ENCODE results near the gene SPDYA. TPM values are rescaled to one million over a fixed set of nuclear protein-coding genes. Genes with fewer than 3 reads are reported as not detected.

SPDYA gene
- total RNA-seq, 1 experiment from 2014 or later = 0.86 TPM

- no peak for DNase-seq (ENCODE audit: low read depth)
These were observed 14.2 kb downstream of the SPDYA start for GRCh38 chr2:28824870-28825269.

DNA sequence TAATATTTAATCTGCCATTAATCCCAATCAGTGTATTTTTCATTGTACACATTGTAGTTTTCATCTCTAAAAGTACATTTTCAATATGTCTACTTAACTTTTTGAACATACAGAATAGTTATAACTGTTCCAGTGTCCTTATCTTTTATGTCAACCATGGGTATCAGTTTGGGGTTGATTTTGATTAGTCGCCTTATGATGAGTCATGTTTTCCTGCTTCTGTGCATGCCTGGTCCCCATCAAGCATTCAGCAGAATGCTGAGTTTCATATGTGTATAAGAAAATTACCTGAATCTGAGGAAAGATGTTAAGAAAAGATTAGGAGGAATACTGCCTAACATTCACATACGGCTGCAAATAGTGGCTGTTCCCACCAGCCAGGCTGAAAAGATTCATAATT lies 17.7 kb downstream of the SPDYA start:
- no peak for DNase-seq (ENCODE audit: low read depth)

- no peak for DNase-seq (ENCODE audit: low read depth)
These were observed 23.3 kb downstream of the SPDYA start for GRCh38 chr2:28833740-28834470.

- no peak for DNase-seq (ENCODE audit: low read depth)
These were observed 25.1 kb downstream of the SPDYA start for GRCh38 chr2:28835781-28836180.

DNA sequence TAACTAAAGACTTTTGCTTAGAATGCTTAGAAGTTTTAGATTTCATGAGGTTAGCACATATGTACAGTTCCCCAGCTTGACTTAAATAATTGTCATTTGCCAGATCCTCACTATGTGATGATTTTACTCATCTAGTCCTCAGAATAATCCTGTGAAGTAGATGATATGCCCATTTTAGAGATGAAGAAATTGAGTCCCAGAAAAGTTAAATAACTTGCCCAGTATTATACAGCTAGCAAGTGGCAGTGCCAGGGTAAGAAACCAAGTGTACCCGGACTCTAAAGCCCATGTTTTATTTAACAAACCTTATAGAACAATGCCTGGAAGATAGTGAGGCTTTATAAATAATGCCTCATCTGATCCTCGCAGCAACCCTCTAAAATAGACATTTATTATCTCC lies 28.3 kb downstream of the SPDYA start:
- DNase-seq (ENCODE audit: low read depth) = no peak

DNA sequence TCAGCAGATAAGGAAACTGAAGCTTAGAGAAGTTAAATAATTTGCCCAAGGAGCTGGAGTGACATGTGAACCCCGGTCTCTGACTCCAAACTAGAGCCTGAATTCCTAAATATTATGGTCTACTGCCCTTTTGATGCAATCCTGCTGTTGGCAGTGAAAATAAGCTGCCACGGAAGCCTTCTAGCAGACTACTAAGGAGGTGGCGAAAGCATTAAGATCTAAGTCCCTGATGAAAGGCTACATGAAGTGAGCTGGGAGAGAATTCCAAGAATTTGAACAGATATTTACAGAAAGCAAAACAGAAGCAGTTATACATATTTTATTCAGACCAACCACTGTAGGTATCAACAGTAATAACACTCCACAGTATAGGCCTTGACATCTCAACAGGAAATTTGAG lies 31.4 kb downstream of the SPDYA start:
- no peak for DNase-seq (ENCODE audit: low read depth)

- DNase-seq (ENCODE audit: low read depth) = no peak
These were observed 44.6 kb downstream of the SPDYA start for GRCh38 chr2:28855193-28855592.

GRCh38 chr2:28855977-28856376 lies 45.3 kb downstream of the SPDYA start:
- DNase-seq (ENCODE audit: low read depth) = no peak

DNA sequence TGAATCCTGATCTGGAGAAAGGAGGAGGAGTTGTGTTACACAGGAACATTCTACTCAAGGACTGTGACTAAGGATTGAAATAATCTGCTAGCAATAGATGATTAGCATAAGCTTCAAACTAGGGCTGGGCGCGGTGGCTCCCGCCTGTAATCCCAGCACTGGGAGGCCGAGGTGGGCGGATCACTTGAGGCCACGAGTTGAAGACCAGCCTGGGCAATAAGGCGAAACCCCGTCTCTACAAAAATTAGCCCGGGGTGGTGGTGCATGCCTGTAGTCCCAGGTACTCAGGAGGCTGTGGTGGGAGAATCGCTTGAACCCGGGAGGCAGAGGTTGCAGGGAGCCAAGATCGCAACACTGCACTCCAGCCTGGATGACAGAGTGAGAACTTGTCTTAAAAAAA lies 58.0 kb downstream of the SPDYA start:
- no peak for DNase-seq (ENCODE audit: low read depth)

GRCh38 chr2:28869494-28870145 lies 59.0 kb downstream of the SPDYA start:
- no peak for DNase-seq (ENCODE audit: low read depth)

DNA sequence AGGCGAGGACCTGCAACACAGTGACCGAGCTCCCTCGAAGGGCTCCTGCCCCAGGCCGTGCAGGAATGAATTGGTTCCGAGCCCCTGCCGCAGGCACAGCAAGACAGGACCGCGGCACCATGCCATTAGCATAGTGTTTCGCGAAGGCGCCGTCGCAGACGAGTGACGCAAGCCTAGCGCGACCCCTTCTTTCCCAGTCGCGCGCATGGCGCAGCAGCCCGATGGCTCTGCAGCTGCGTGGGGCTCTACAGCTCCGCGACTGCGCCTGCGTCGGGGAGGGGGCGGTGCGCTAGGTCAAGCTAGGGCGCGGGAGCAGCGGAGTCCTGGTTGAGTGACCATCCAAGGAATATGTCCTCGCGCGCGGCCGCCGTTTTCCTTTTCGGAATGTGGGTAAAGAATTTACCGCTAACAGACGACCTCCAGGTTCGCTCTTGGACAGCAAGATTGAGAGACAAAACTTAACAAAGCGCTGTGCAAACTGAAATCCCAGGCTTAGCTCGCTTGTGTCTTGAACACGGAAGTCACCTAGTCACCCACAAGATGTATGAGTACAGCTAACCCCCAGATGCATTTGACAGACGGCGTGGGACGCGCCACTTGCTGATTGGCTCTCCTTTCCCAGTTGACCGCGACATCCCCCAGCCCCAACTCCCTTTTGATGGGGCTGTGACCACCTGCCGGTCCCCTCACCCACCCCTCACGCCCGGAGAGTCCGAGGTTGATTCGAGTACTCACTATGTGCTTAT lies 59.7 kb downstream of the SPDYA start, which contains the start of gene TRMT61B:
TSS of gene TRMT61B (minus strand) at position 164 of the 746 bp plus-strand sequence. CDS start at position 132, 32 bp downstream.
- peak; percentile 98 for DNase-seq (ENCODE audit: low read depth)

- DNase-seq (ENCODE audit: low read depth) = no peak
These were observed 61.0 kb downstream of the SPDYA start for GRCh38 chr2:28871620-28872019.

- no peak for DNase-seq (ENCODE audit: low read depth)
These were observed 69.6 kb downstream of the SPDYA start for GRCh38 chr2:28880193-28880592.

- DNase-seq (ENCODE audit: low read depth) = no peak
These were observed 82.9 kb downstream of the SPDYA start for GRCh38 chr2:28893488-28893887.

DNA sequence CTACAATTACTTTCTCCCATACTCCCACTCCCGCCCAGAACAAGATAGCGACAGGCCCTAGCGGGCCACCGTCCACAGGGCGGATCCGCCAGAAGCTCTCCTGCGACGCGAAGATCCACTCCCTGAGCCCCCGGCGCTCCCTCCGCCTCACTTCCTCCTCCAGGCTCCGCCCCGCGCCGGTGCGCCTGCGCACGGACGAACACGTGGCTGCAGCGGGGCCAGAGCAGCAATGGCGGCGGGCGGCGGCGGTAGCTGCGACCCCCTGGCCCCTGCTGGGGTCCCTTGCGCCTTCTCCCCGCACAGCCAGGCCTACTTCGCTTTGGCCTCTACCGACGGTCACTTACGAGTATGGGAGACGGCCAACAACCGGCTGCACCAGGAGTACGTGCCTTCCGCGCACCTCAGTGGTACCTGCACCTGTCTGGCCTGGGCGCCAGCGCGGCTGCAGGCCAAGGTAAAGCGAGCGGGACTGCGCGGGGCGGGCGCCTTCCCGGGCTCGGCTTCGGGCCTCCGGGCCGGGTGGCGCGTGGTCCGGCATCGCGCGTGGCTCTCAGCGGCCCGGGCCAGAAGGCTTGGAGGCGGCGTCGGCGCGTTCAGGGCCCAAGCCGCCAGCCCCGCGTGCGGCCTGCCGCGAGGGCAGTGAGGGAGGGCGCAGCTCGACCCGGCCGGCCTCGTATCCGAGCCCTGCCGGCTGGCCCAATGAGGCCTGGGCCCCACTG lies 84.0 kb downstream of the SPDYA start, which contains the start of gene WDR43:
TSS of gene WDR43 (plus strand) at position 198 of the 719 bp plus-strand sequence. CDS start at position 230, 32 bp downstream.
- peak; percentile 100 for DNase-seq (ENCODE audit: low read depth)

- peak; percentile 52 for DNase-seq (ENCODE audit: low read depth)
These were observed 84.7 kb downstream of the SPDYA start for GRCh38 chr2:28895189-28895893.

DNA sequence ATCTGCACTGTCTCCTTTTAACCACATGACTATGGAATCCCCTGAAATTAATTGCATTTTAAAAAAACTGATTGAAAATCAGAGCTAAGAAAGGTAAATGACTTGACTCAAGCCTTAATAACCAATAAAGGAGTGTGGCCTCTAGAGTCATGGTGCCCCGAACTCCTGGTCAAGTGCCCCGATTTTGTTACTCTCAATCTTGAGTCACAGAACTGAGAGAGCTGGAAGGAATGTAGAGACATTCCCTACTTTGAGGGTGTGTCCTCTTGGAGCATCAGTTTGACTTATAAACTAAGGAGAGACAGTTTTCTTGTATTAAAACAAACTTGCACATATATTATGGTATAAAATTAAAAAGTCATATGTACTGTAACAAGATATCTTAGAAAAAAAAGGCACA lies 86.3 kb downstream of the SPDYA start:
- DNase-seq (ENCODE audit: low read depth) = peak; percentile 39

DNA sequence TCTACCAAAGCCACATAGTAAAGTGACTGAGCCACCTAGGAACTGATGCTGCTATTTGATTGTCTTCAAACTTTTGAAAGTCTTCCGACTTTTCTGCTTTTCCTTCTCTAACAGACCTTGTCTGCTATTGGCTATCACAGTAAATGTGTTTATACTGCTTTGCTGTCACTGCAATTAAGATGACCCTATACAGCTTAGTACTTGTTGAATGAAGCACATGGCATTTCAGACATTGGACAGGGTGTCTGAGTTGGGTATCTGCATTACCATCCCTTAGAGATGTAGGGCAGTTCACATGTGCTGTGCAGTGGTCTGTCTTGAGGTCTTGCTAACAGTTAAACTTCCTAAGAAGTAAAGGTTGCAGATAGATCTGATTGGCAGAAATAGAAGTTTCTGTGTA lies 87.4 kb downstream of the SPDYA start:
- DNase-seq (ENCODE audit: low read depth) = no peak

Measured in Daoy (cell line).